ENCODE measurements around the gene LPGAT1. TPM values are rescaled to one million over a fixed set of nuclear protein-coding genes. Genes with fewer than 3 reads are reported as not detected.

The LPGAT1 gene
- total RNA-seq, 2 donors from 2014 or later = 29.6 to 81.7 TPM

GRCh38 chr1:211851174-211851573 is 20.6 kb upstream of the LPGAT1 start:
- intact Hi-C loops (cut with DNase I) = no loop called here
- H3K4me3 ChIP-seq = no peak overlapping the region
- H3K36me3 ChIP-seq = no peaks in the 10 kb centered on the region
- H3K27me3 ChIP-seq (replicated peaks; ENCODE audit: insufficient read depth) = no peaks in the 10 kb centered on the region
- no peak for DNase-seq (ENCODE audit: low spot score)
- 58% methylated on average over 3 of the region's 3 CpGs for WGBS
- no peaks in the 10 kb centered on the region for H3K4me1 ChIP-seq (replicated peaks)
- no peaks in the 10 kb centered on the region for H3K9me3 ChIP-seq
- TF ChIP-seq POLR2AphosphoS5 (IDR thresholded peaks at IDR 0.05) (no peak), POLR2A (IDR thresholded peaks at IDR 0.05) (no peak), CTCF (IDR thresholded peaks at IDR 0.05) (no peak)
- H3K27ac ChIP-seq = no peak overlapping the region

- intact Hi-C loops (cut with DNase I) = no loop called here
- 38% methylated on average over 7 of the region's 7 CpGs for WGBS
- DNase-seq (ENCODE audit: low spot score) = no peak
- no peaks in the 10 kb centered on the region for H3K27me3 ChIP-seq (replicated peaks; ENCODE audit: insufficient read depth)
- H3K9me3 ChIP-seq = no peaks in the 10 kb centered on the region
- H3K36me3 ChIP-seq = no peaks in the 10 kb centered on the region
- TF ChIP-seq POLR2AphosphoS5 (IDR thresholded peaks at IDR 0.05) = no peak
- no peak for TF ChIP-seq CTCF (IDR thresholded peaks at IDR 0.05)
- TF ChIP-seq POLR2A (IDR thresholded peaks at IDR 0.05) = no peak
- H3K4me1 ChIP-seq (replicated peaks) = no peaks in the 10 kb centered on the region
- H3K27ac ChIP-seq = no peak overlapping the region
- H3K4me3 ChIP-seq = no peak overlapping the region
Observed at GRCh38 chr1:211843507-211844298, 13.1 kb upstream of the LPGAT1 start.

GRCh38 chr1:211843018-211843417 is 12.5 kb upstream of the LPGAT1 start:
- no peak overlapping the region for H3K27ac ChIP-seq
- intact Hi-C loops (cut with DNase I) = no loop called here
- H3K27me3 ChIP-seq (replicated peaks; ENCODE audit: insufficient read depth) = no peaks in the 10 kb centered on the region
- TF ChIP-seq POLR2AphosphoS5 (IDR thresholded peaks at IDR 0.05) = no peak
- TF ChIP-seq CTCF (IDR thresholded peaks at IDR 0.05) = no peak
- no peak for TF ChIP-seq POLR2A (IDR thresholded peaks at IDR 0.05)
- H3K4me3 ChIP-seq = no peak overlapping the region
- no peaks in the 10 kb centered on the region for H3K4me1 ChIP-seq (replicated peaks)
- DNase-seq (ENCODE audit: low spot score) = no peak
- no peaks in the 10 kb centered on the region for H3K9me3 ChIP-seq
- no peaks in the 10 kb centered on the region for H3K36me3 ChIP-seq

GRCh38 chr1:211842518-211842917 is 12.0 kb upstream of the LPGAT1 start:
- H3K4me3 ChIP-seq = no peak overlapping the region
- H3K9me3 ChIP-seq = no peaks in the 10 kb centered on the region
- H3K27me3 ChIP-seq (replicated peaks; ENCODE audit: insufficient read depth) = no peaks in the 10 kb centered on the region
- H3K36me3 ChIP-seq = no peaks in the 10 kb centered on the region
- intact Hi-C loops (cut with DNase I) = no loop called here
- DNase-seq (ENCODE audit: low spot score) = no peak
- H3K4me1 ChIP-seq (replicated peaks) = no peaks in the 10 kb centered on the region
- no peak overlapping the region for H3K27ac ChIP-seq
- TF ChIP-seq CTCF (IDR thresholded peaks at IDR 0.05) (no peak), POLR2A (IDR thresholded peaks at IDR 0.05) (no peak), POLR2AphosphoS5 (IDR thresholded peaks at IDR 0.05) (no peak)
- WGBS = 79% methylated on average over 2 of the region's 2 CpGs

GRCh38 chr1:211839106-211839505 is 8.5 kb upstream of the LPGAT1 start:
- DNase-seq (ENCODE audit: low spot score) = no peak
- WGBS = 94% methylated on average over 1 of the region's 1 CpG
- Histone ChIP-seq H3K9me3 (no peaks in the 10 kb centered on the region), H3K27ac (no peak overlapping the region), H3K4me3 (no peak overlapping the region), H3K27me3 (replicated peaks; ENCODE audit: insufficient read depth) (no peaks in the 10 kb centered on the region), H3K4me1 (replicated peaks) (no peaks in the 10 kb centered on the region), H3K36me3 (no peaks in the 10 kb centered on the region)
- TF ChIP-seq POLR2A (IDR thresholded peaks at IDR 0.05) (no peak), CTCF (IDR thresholded peaks at IDR 0.05) (no peak), POLR2AphosphoS5 (IDR thresholded peaks at IDR 0.05) (no peak)
- intact Hi-C loops (cut with DNase I) = no loop called here
